ENCODE measurements around the gene CCDC34. TPM values are rescaled to one million over a fixed set of nuclear protein-coding genes. Genes with fewer than 3 reads are reported as not detected.
"Not testable (repeated sequence)": the region's sequence is repeated elsewhere in the genome, so short reads cannot be mapped to it uniquely, and the experiment has no call there.

Gene CCDC34
- polyA plus RNA-seq, 1 donor, result 29.4 TPM

- no peak overlapping the region for H3K27ac ChIP-seq (ENCODE audit: low read length)
- H3K4me1 ChIP-seq (ENCODE audit: control insufficient read depth, insufficient read depth, low read length), result peaks cover 6% of the 10 kb centered on the region
- H3K27me3 ChIP-seq (ENCODE audit: control insufficient read depth, insufficient read depth, low read length), result no peaks in the 10 kb centered on the region
- no peak overlapping the region for H3K4me3 ChIP-seq (ENCODE audit: low read length)
- H3K9me3 ChIP-seq (ENCODE audit: control insufficient read depth, low read depth, low read length), result no peaks in the 10 kb centered on the region
- no peaks in the 10 kb centered on the region for H3K36me3 ChIP-seq (ENCODE audit: control insufficient read depth, insufficient read depth, low read length)
- no peak for DNase-seq
These were observed 12.5 kb downstream of the CCDC34 start for GRCh38 chr11:27350511-27350910.

- H3K27me3 ChIP-seq (ENCODE audit: control insufficient read depth, insufficient read depth, low read length), result no peaks in the 10 kb centered on the region
- peaks cover 6% of the 10 kb centered on the region for H3K4me1 ChIP-seq (ENCODE audit: control insufficient read depth, insufficient read depth, low read length)
- no peak overlapping the region for H3K27ac ChIP-seq (ENCODE audit: low read length)
- H3K9me3 ChIP-seq (ENCODE audit: control insufficient read depth, low read depth, low read length), result no peaks in the 10 kb centered on the region
- no CpG with 5 or more reads among the region's 2 CpGs for whole genome bisulfite sequencing (ENCODE audit: insufficient coverage, low lambda C conversion rate)
- DNase-seq, result peak in 1 of 2 donors; percentile 42
- no peaks in the 10 kb centered on the region for H3K36me3 ChIP-seq (ENCODE audit: control insufficient read depth, insufficient read depth, low read length)
- no peak overlapping the region for H3K4me3 ChIP-seq (ENCODE audit: low read length)
These were observed 13.1 kb downstream of the CCDC34 start for GRCh38 chr11:27349919-27350318.

GRCh38 chr11:27348340-27348873 is 14.6 kb downstream of the CCDC34 start:
- H3K27ac ChIP-seq (ENCODE audit: low read length), result no peak overlapping the region
- no peak overlapping the region for H3K4me3 ChIP-seq (ENCODE audit: low read length)

GRCh38 chr11:27347359-27348339 is 15.4 kb downstream of the CCDC34 start:
- DNase-seq, result no peak
- Histone ChIP-seq H3K4me1 (ENCODE audit: control insufficient read depth, insufficient read depth, low read length) (no peaks in the 10 kb centered on the region), H3K4me3 (ENCODE audit: low read length) (no peak overlapping the region), H3K36me3 (ENCODE audit: control insufficient read depth, insufficient read depth, low read length) (no peaks in the 10 kb centered on the region), H3K9me3 (ENCODE audit: control insufficient read depth, low read depth, low read length) (no peaks in the 10 kb centered on the region), H3K27me3 (ENCODE audit: control insufficient read depth, insufficient read depth, low read length) (no peaks in the 10 kb centered on the region), H3K27ac (ENCODE audit: low read length) (no peak overlapping the region)
- WGBS (ENCODE audit: insufficient coverage, low lambda C conversion rate), result 20% methylated on average over 2 of the region's 5 CpGs

More at GRCh38 chr11:27348340-27348873, 14.6 kb downstream of the CCDC34 start:
- Histone ChIP-seq H3K27me3 (ENCODE audit: control insufficient read depth, insufficient read depth, low read length) (no peaks in the 10 kb centered on the region), H3K36me3 (ENCODE audit: control insufficient read depth, insufficient read depth, low read length) (no peaks in the 10 kb centered on the region), H3K4me1 (ENCODE audit: control insufficient read depth, insufficient read depth, low read length) (no peaks in the 10 kb centered on the region), H3K9me3 (ENCODE audit: control insufficient read depth, low read depth, low read length) (no peaks in the 10 kb centered on the region)
- DNase-seq, result no peak
- 40% methylated on average over 2 of the region's 3 CpGs for WGBS (ENCODE audit: insufficient coverage, low lambda C conversion rate)

GRCh38 chr11:27339941-27340340 is 23.1 kb downstream of the CCDC34 start:
- Histone ChIP-seq H3K4me3 (ENCODE audit: low read length) (no peak overlapping the region), H3K27ac (ENCODE audit: low read length) (no peak overlapping the region), H3K27me3 (ENCODE audit: control insufficient read depth, insufficient read depth, low read length) (no peaks in the 10 kb centered on the region), H3K4me1 (ENCODE audit: control insufficient read depth, insufficient read depth, low read length) (no peaks in the 10 kb centered on the region), H3K36me3 (ENCODE audit: control insufficient read depth, insufficient read depth, low read length) (peaks cover 8% of the 10 kb centered on the region), H3K9me3 (ENCODE audit: control insufficient read depth, low read depth, low read length) (no peaks in the 10 kb centered on the region)
- DNase-seq, result no peak
- WGBS (ENCODE audit: insufficient coverage, low lambda C conversion rate), result no CpG with 5 or more reads among the region's 3 CpGs

- not testable (repeated sequence) for H3K4me3 ChIP-seq (ENCODE audit: low read length); H3K4me1 ChIP-seq (ENCODE audit: control insufficient read depth, insufficient read depth, low read length); H3K36me3 ChIP-seq (ENCODE audit: control insufficient read depth, insufficient read depth, low read length); H3K9me3 ChIP-seq (ENCODE audit: control insufficient read depth, low read depth, low read length); DNase-seq; H3K27ac ChIP-seq (ENCODE audit: low read length); H3K27me3 ChIP-seq (ENCODE audit: control insufficient read depth, insufficient read depth, low read length)
- no CpG with 5 or more reads among the region's 4 CpGs for WGBS (ENCODE audit: insufficient coverage, low lambda C conversion rate)
These were observed 28.3 kb downstream of the CCDC34 start for GRCh38 chr11:27334764-27335163.

- H3K4me3 ChIP-seq (ENCODE audit: low read length), result no peak overlapping the region
- H3K9me3 ChIP-seq (ENCODE audit: control insufficient read depth, low read depth, low read length), result no peaks in the 10 kb centered on the region
- no peak for DNase-seq
- H3K27ac ChIP-seq (ENCODE audit: low read length), result no peak overlapping the region
- no peaks in the 10 kb centered on the region for H3K27me3 ChIP-seq (ENCODE audit: control insufficient read depth, insufficient read depth, low read length)
- no peaks in the 10 kb centered on the region for H3K4me1 ChIP-seq (ENCODE audit: control insufficient read depth, insufficient read depth, low read length)
- H3K36me3 ChIP-seq (ENCODE audit: control insufficient read depth, insufficient read depth, low read length), result peaks cover 2% of the 10 kb centered on the region
- no CpG with 5 or more reads among the region's 2 CpGs for WGBS (ENCODE audit: insufficient coverage, low lambda C conversion rate)
These were observed 31.0 kb downstream of the CCDC34 start for GRCh38 chr11:27331981-27332380.

- no peak for DNase-seq
- H3K27ac ChIP-seq (ENCODE audit: low read length), result no peak overlapping the region
- no peaks in the 10 kb centered on the region for H3K4me1 ChIP-seq (ENCODE audit: control insufficient read depth, insufficient read depth, low read length)
- no peaks in the 10 kb centered on the region for H3K9me3 ChIP-seq (ENCODE audit: control insufficient read depth, low read depth, low read length)
- H3K27me3 ChIP-seq (ENCODE audit: control insufficient read depth, insufficient read depth, low read length), result no peaks in the 10 kb centered on the region
- 100% methylated on average over 1 of the region's 1 CpG for WGBS (ENCODE audit: insufficient coverage, low lambda C conversion rate)
- peaks cover 2% of the 10 kb centered on the region for H3K36me3 ChIP-seq (ENCODE audit: control insufficient read depth, insufficient read depth, low read length)
- no peak overlapping the region for H3K4me3 ChIP-seq (ENCODE audit: low read length)
These were observed 32.3 kb downstream of the CCDC34 start for GRCh38 chr11:27330633-27331270.

- no CpG with 5 or more reads among the region's 4 CpGs for WGBS (ENCODE audit: insufficient coverage, low lambda C conversion rate)
- Histone ChIP-seq H3K36me3 (ENCODE audit: control insufficient read depth, insufficient read depth, low read length) (peaks cover 2% of the 10 kb centered on the region), H3K27ac (ENCODE audit: low read length) (no peak overlapping the region), H3K4me3 (ENCODE audit: low read length) (no peak overlapping the region), H3K4me1 (ENCODE audit: control insufficient read depth, insufficient read depth, low read length) (no peaks in the 10 kb centered on the region), H3K27me3 (ENCODE audit: control insufficient read depth, insufficient read depth, low read length) (no peaks in the 10 kb centered on the region), H3K9me3 (ENCODE audit: control insufficient read depth, low read depth, low read length) (no peaks in the 10 kb centered on the region)
- DNase-seq, result no peak
These were observed 33.0 kb downstream of the CCDC34 start for GRCh38 chr11:27329867-27330632.

GRCh38 chr11:27328614-27329013 is 34.4 kb downstream of the CCDC34 start:
- Histone ChIP-seq H3K4me1 (ENCODE audit: control insufficient read depth, insufficient read depth, low read length) (no peaks in the 10 kb centered on the region), H3K27me3 (ENCODE audit: control insufficient read depth, insufficient read depth, low read length) (no peaks in the 10 kb centered on the region), H3K9me3 (ENCODE audit: control insufficient read depth, low read depth, low read length) (no peaks in the 10 kb centered on the region), H3K36me3 (ENCODE audit: control insufficient read depth, insufficient read depth, low read length) (peaks cover 2% of the 10 kb centered on the region), H3K27ac (ENCODE audit: low read length) (no peak overlapping the region), H3K4me3 (ENCODE audit: low read length) (no peak overlapping the region)
- no peak for DNase-seq
- 80% methylated on average over 1 of the region's 5 CpGs for WGBS (ENCODE audit: insufficient coverage, low lambda C conversion rate)

Measured in large intestine (tissue), 3 donors.